NCI-H2171 treated with DMSO at 0.1 percent for 48 hours (cell line): Measurements from ENCODE around the gene CCNJL.
"Not testable (repeated sequence)": the region's sequence is repeated elsewhere in the genome, so short reads cannot be mapped to it uniquely, and the experiment has no call there.

ENCODE experiments used
- DNase-seq: peaks from one replicate; lab custom pipeline; 2025; lab: John Stamatoyannopoulos, UW

CCNJL gene

DNA sequence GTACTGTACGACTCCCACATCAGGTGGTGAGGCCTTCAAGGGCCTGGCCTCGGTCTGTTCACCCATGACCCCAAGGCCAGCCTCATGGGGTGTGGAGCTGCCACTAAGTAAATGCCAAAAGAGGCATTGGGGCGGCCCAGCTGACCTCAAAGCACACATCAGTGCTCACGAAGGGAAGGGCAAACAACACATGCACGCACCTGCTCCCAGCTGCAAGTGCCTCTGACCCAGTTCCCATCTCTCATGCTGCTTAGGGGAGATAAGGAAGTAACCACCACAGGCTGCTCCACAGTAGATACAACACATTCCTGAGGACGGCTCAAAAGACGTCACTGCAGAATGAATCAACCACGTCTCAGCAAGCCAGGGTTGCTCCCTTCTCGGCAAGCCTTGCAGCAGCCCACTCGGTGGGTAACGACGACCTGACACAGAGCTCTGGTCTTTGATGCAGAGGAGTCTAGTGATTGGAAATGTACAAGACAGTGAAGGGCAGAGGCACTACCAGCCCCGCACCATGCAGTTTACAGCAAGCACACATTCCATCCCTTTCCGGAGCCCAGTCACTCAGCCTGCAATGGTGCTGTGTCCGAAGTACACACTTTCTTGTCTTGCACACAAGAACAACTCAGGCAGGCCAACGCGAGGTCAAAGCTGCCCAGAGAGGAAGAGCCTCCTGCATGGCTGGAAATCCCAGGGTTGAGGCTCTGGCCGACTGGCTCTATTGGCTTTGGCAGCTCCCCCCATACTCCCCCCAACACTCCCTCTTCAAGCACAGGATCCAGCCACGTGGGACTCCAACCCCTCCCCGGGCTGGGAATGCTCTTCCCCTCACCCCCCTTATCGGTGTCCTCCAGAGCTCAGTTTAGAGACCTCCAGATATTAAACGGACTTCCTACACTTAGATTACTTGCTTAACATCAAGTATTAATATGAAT is 51.2 kb downstream of the CCNJL start:
- DNase-seq, result no peak

- DNase-seq, result no peak
Observed at GRCh38 chr5:160260006-160260775, 52.2 kb downstream of the CCNJL start.

DNA sequence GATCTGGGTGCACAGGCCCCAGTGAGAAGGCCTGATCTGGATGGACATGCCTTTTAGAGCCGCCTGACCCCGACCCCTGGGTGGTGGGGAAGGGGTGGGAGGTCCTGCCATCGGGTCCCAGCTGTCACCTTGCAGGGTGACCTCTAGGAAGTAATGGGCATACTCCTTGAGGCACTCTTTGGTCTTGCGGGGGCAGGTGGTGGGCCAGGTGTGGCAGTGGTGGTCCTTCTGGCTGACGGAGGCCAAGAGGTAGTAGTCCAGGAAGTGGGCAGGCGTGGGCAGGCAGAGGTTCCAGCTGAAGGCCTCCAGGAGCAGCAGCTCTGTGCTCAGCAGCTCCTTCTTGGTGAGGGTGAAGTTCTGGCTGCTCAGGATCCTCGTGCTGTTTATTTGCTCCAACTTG is 53.0 kb downstream of the CCNJL start:
- no peak for DNase-seq

GRCh38 chr5:160254706-160255105 is 57.7 kb downstream of the CCNJL start:
- DNase-seq, result no peak

- DNase-seq, result no peak
Observed at GRCh38 chr5:160253441-160253840, 58.9 kb downstream of the CCNJL start.

DNA sequence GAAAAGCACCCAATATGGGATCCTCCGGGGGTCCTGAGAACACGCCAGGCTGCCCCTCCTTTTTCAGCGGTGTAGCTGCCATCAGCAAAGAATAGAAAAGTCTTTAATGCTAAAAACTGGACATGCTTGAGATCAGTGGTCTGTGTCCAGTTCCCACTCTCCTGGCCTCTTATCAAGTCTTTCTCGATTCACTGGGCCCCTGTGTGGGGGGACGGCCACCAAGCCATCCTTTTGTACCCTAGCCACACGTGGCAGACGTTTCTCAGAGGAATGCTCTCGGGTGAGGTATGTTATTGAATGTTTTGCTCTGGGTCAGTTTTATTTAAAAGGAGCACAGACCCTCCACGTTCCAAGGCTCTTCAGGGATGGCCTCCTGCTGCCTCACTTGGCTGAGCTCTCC is 59.4 kb downstream of the CCNJL start:
- DNase-seq, result no peak

DNA sequence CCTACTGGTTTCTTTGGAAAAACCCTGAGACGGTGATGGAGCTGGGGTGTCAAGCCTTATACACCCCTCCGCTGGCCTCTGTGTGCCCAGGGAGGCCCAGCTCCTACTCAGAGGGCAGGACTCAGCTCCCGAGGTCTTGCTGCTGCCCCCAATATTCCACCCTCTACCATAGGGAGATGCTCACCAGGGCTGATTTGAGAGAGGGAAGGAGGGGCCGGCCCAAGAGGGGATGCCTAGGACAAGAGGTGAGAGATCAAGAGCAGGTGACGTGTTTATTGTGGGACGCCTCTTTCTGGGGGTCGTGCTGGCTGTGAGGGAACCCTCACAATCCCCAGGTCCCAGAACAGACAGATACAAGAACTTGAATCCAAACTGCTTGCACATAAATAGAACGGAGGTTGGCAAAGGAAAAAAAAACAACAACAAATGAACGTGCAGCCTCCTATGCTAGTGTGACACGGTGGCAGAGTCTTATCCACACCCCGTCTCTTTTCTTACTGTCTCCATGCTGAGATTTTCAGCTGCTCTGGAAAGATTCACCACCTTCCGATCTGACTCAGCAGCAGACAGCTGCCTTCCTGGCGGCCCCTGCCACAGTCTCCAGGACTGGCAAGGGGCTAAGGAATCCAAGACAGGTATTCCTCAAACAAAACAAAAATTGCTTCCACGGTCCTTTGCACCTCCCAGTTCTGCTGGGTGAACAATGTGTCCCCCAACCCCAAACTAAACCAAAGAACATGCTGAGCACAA is 60.8 kb downstream of the CCNJL start:
- no peak for DNase-seq

DNA sequence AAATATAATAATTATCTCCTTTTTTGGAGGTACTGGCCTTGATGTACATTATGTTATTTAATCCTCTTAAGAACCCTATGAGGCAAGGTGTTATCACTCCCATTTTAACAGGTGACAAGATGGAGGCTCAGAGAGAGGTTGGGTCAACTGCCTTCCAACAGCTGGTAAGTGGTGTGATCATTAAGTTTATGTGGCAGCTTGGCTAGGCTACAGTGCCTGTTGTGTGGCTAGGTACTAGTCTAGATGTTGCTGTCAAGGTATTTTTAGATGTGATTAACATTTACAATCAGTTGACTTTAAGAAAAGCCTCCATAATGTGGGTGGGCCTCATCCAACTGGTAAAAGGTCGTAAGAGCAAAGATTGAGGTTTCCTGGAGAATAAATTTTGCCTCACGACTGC is 61.5 kb downstream of the CCNJL start:
- DNase-seq, result no peak

- DNase-seq, result no peak
Observed at GRCh38 chr5:160250226-160250625, 62.1 kb downstream of the CCNJL start.

GRCh38 chr5:160249570-160249969 is 62.8 kb downstream of the CCNJL start:
- not testable (repeated sequence) for DNase-seq

GRCh38 chr5:160245506-160246086 is 66.8 kb downstream of the CCNJL start:
- peak; percentile 89 for DNase-seq

- no peak for DNase-seq
Observed at GRCh38 chr5:160242145-160242544, 70.2 kb downstream of the CCNJL start.

- peak; percentile 7 for DNase-seq
Observed at GRCh38 chr5:160240350-160240749, 72.0 kb downstream of the CCNJL start.

DNA sequence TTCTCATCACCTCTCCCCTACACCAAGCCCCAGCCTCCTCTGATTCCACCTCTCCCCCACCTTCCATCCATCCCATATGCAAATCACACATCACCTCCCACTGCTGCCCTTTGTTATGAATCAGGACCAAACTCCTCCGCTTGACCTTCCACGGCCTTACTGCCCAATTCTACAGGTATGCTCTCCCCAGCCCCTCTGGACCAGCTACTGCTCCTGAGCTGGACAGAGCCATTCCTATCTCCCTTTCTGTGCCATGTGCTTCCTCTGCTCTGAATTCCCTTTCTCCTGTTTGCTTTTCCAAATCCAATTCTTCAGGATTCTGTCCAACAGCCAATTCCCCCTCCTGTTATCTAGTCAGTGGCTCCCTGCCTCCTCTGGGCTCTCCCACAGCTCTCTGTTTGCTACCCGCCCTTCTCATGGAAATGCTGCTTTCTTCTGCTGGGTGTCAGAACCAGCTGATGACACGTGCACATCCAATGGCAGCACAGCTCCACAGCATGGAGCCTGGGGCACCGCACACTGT is 74.7 kb downstream of the CCNJL start:
- no peak for DNase-seq

- DNase-seq, result no peak
Observed at GRCh38 chr5:160235731-160236130, 76.6 kb downstream of the CCNJL start.

DNA sequence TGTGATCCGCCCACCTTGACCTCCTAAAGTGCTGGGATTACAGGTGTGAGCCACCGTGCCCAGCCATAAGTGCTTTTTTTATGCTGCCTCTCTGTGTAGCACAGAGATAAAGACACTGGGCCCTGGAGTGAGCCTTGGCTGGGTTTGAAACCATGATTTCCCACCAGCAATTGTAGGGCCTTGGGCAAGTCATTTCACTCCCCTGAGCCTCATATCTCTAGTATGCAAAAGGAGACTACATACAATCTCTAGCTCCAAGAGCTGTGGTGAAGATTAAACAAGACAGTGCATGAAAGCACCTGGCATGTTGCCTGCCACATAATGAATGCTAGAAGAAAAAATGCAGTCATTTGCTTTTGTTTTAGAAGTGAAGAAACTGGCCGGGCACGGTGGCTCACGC is 79.1 kb downstream of the CCNJL start:
- DNase-seq, result no peak

- no peak for DNase-seq
Observed at GRCh38 chr5:160231783-160232342, 80.5 kb downstream of the CCNJL start.

DNA sequence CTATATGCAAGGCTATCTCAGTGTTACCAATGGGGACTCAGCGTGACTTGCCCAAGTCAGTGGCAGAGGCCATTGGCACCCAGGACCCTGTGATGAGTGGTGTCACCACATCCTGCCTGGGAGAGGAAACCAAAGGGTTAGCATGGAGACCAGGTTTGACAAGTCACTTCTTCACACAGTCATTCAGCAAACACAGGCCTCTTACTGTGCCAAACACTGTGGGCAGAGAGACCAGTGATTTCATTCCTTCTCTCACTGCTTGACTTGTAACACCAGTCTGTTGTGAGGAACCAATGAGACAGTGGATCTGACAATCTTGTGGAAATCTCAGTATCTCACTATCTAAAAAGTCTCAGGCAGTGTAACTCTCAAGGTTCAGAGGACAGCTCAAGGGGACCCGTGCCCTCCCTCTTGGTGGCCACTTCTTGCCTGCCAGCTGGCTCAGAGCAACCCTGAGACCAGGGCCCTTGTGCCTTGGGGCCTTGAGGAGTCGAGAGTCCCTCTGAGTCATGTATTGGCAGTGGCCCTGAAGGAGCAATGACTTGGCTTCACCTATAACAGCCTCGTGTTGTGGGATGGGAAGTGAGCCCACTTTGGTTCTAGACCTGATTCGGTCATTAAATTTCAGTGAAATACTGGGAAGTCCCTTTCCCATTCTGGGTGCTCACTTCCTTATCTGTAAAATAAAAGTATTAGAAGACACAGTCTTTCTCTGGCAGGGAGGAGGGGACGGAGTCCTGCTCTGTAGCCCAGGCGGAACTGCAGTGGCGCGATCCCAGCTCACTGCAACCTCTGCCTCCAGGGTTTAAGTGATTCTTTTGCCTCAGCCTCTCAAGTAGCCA is 81.5 kb downstream of the CCNJL start:
- DNase-seq, result no peak

- DNase-seq, result no peak
Observed at GRCh38 chr5:160229190-160229742, 83.1 kb downstream of the CCNJL start, which contains the start of gene FABP6. FABP6 (plus strand) TSS chr5:160229506; CDS start chr5:160229558, 52 bp downstream.

- no peak for DNase-seq
Observed at GRCh38 chr5:160227012-160227411, 85.4 kb downstream of the CCNJL start.
